EL (cell line): ENCODE measurements around the gene SFMBT1.

Experiments used
- DNase-seq: peaks from one replicate; pipeline ENCODE4 v3.0.0-alpha.2; 2016

The SFMBT1 gene

GRCh38 chr3:52912885-52913731, 132.8 kb downstream of the SFMBT1 start:
- DNase-seq: no peak

GRCh38 chr3:52910823-52911222, 135.1 kb downstream of the SFMBT1 start:
- no peak for DNase-seq

- DNase-seq: no peak
Measured at GRCh38 chr3:52907497-52907896, 138.4 kb downstream of the SFMBT1 start.

- no peak for DNase-seq
Measured at GRCh38 chr3:52904552-52904951, 141.3 kb downstream of the SFMBT1 start.

GRCh38 chr3:52904000-52904399, 141.9 kb downstream of the SFMBT1 start:
- DNase-seq: no peak

GRCh38 chr3:52897130-52898122, 148.4 kb downstream of the SFMBT1 start, which contains the start of gene STIMATE:
Gene STIMATE (minus strand): TSS chr3:52897548. CDS start chr3:52897450, 98 bp downstream.
- DNase-seq: peak; percentile 80

- DNase-seq: peak; percentile 15
Measured at GRCh38 chr3:52896613-52897012, 149.3 kb downstream of the SFMBT1 start.

- DNase-seq: no peak
Measured at GRCh38 chr3:52896151-52896550, 149.7 kb downstream of the SFMBT1 start.

GRCh38 chr3:52895418-52895817, 150.5 kb downstream of the SFMBT1 start:
- DNase-seq: no peak

GRCh38 chr3:52894756-52895155, 151.1 kb downstream of the SFMBT1 start:
- no peak for DNase-seq

- DNase-seq: no peak
Measured at GRCh38 chr3:52893723-52894122, 152.2 kb downstream of the SFMBT1 start.

GRCh38 chr3:52892625-52893311, 153.1 kb downstream of the SFMBT1 start:
- DNase-seq: peak; percentile 11

- no peak for DNase-seq
Measured at GRCh38 chr3:52892290-52892624, 153.6 kb downstream of the SFMBT1 start.

GRCh38 chr3:52891615-52892081, 154.2 kb downstream of the SFMBT1 start:
- peak; percentile 48 for DNase-seq

GRCh38 chr3:52891164-52891563, 154.7 kb downstream of the SFMBT1 start:
- DNase-seq: no peak

- peak; percentile 10 for DNase-seq
Measured at GRCh38 chr3:52890735-52891134, 155.1 kb downstream of the SFMBT1 start.

GRCh38 chr3:52889901-52890300, 156.0 kb downstream of the SFMBT1 start:
- no peak for DNase-seq

GRCh38 chr3:52887166-52887565, 158.7 kb downstream of the SFMBT1 start:
- no peak for DNase-seq

- DNase-seq: no peak
Measured at GRCh38 chr3:52886049-52886730, 159.7 kb downstream of the SFMBT1 start.

- no peak for DNase-seq
Measured at GRCh38 chr3:52882377-52882776, 163.5 kb downstream of the SFMBT1 start.

GRCh38 chr3:52881871-52882270, 164.0 kb downstream of the SFMBT1 start:
- no peak for DNase-seq

- no peak for DNase-seq
Measured at GRCh38 chr3:52880474-52880873, 165.4 kb downstream of the SFMBT1 start.
